Measurements from ENCODE around the gene PCBP4.

GRCh38 chr3:51938780-51939425 lies 28.4 kb downstream of the PCBP4 start:
- TF ChIP-seq ZFP30 (CRISPR knock-in tag; IDR thresholded peaks at IDR 0.05) (no peak), CSDC2 (CRISPR knock-in tag; IDR thresholded peaks at IDR 0.05) (no peak), ZNF565 (CRISPR knock-in tag; conservative IDR thresholded peaks at IDR 0.05; ENCODE audit: low read depth) (no peak)
- TF ChIP-seq, protein P1, sequence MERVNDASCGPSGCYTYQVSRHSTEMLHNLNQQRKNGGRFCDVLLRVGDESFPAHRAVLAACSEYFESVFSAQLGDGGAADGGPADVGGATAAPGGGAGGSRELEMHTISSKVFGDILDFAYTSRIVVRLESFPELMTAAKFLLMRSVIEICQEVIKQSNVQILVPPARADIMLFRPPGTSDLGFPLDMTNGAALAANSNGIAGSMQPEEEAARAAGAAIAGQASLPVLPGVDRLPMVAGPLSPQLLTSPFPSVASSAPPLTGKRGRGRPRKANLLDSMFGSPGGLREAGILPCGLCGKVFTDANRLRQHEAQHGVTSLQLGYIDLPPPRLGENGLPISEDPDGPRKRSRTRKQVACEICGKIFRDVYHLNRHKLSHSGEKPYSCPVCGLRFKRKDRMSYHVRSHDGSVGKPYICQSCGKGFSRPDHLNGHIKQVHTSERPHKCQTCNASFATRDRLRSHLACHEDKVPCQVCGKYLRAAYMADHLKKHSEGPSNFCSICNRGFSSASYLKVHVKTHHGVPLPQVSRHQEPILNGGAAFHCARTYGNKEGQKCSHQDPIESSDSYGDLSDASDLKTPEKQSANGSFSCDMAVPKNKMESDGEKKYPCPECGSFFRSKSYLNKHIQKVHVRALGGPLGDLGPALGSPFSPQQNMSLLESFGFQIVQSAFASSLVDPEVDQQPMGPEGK (CRISPR knock-in tag; IDR thresholded peaks at IDR 0.05; ENCODE audit: borderline replicate concordance) = no peak

Data from SK-N-SH treated with all-trans-retinoic acid at 6 μM for 48 hours (cell line).